ENCODE measurements around the gene KDM7A. TPM values are rescaled to one million over a fixed set of nuclear protein-coding genes. Genes with fewer than 3 reads are reported as not detected.

KDM7A gene
- total RNA-seq, 4 donors from 2014 or later: 21.9 to 84.2 (median 54.6) TPM

DNA sequence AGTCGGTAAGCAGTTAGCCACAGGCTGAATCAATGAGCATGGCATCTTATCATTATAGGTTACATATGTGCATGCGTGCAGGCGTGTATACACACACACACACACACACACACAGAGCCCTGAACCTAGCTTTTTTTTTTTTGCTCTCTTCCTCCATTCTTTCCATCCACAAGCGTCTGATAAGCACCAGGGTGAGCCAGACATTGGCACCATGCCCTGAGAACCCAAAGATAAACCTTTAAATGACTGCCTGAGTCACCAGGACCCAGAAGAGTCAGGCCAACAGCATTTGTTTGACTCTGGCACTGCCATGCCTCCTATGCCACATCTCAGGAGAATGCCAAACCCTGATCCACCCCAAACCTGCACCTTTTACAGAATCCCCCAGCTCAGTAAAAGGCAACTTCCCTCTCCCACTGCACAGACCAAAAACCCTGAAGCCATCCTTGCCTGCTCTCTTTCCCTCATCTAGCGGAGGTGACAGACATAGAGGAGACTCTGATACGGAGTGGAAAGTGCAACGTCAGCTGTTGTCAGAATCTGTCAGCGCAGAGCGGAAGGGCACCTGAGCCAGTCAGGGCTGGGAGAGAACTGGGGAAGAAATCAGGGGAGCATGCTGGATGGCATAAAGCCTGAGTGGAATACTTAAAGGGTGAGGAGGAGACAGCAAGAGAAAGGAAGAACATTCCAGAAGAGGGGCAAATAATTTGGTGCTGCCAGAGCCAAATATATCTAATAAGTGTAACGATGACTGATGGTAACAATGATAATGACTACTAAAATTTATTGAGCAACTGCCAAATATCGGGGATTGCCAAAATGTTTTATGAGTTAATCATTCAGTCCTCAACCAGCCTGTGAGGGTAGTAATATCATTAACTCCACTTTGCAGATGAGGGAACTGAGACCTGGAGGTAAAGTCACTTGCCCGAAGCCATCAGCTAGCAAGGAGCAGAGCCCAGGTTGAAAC lies 117.2 kb downstream of the KDM7A start:
- WGBS, 2 donors (ENCODE audit: low coverage in 1 of 2): 37 to 45% methylated on average over 6 to 12 of the region's 12 CpGs
- peak; percentile 89 for DNase-seq
- Histone ChIP-seq H3K4me3 (no peak overlapping the region), H3K4me1 (peaks cover 26 to 50% (median 38%) of the 10 kb centered on the region in 4 donors), H3K9me3 (no peaks in the 10 kb centered on the region), H3K27me3 (no peaks in the 10 kb centered on the region), H3K36me3 (peaks cover 0 to 5% (median 0%) of the 10 kb centered on the region in 4 donors), H3K27ac (peak overlapping the region; percentile 90 to 94 (median 90))
- in situ Hi-C loops (cut with MboI; ENCODE audit: low pct_ligation_motif_present in 1 of 4, low pct_unique_long_range_greater_than_20kb in 1 of 4, low sequenced_read_pairs in 3 of 4): loop anchor here in 1 of 4 donors (25.0 kb wide), 1 partner anchor 278 kb away; no protein-coding TSS in a partner anchor
- intact Hi-C loops (cut with DNase I; ENCODE audit: low total_unique reads): loop anchor here (5.0 kb wide), 1 partner anchor 268 kb away; no protein-coding TSS in a partner anchor
- TF ChIP-seq, protein P1, sequence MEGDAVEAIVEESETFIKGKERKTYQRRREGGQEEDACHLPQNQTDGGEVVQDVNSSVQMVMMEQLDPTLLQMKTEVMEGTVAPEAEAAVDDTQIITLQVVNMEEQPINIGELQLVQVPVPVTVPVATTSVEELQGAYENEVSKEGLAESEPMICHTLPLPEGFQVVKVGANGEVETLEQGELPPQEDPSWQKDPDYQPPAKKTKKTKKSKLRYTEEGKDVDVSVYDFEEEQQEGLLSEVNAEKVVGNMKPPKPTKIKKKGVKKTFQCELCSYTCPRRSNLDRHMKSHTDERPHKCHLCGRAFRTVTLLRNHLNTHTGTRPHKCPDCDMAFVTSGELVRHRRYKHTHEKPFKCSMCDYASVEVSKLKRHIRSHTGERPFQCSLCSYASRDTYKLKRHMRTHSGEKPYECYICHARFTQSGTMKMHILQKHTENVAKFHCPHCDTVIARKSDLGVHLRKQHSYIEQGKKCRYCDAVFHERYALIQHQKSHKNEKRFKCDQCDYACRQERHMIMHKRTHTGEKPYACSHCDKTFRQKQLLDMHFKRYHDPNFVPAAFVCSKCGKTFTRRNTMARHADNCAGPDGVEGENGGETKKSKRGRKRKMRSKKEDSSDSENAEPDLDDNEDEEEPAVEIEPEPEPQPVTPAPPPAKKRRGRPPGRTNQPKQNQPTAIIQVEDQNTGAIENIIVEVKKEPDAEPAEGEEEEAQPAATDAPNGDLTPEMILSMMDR (IDR thresholded peaks at IDR 0.05): no peak
- TF ChIP-seq POLR2AphosphoS5 (IDR thresholded peaks at IDR 0.05): peak in 1 of 3 donors; percentile 22

DNA sequence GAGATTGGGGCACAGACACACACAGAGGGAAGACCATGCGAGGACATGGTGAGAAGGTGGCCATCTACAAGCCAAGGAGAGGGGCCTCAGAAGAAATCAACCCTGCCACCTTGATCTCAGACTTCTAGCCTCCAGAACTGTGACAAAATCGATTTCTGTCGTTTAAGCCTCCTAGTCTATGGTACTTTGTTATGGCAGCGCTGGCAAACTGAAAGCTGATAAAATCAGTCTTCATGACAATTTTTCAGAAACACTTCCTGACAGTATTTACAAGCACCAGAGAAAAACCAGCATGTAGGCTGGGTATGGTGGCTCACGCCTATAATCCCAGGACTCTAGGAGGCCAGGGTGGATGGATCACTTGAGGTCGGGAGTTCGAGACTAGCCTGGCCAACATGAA lies 118.3 kb downstream of the KDM7A start:
- in situ Hi-C loops (cut with MboI; ENCODE audit: low pct_ligation_motif_present in 1 of 4, low pct_unique_long_range_greater_than_20kb in 1 of 4, low sequenced_read_pairs in 3 of 4) (loop anchor here in 1 of 4 donors (25.0 kb wide), 1 partner anchor 279 kb away; no protein-coding TSS in a partner anchor), intact Hi-C loops (cut with DNase I; ENCODE audit: low total_unique reads) (no loop called here)
- 74% methylated on average over 4 to 7 of the region's 7 CpGs for WGBS, 2 donors (ENCODE audit: low coverage in 1 of 2)
- peaks cover 24 to 49% (median 37%) of the 10 kb centered on the region in 4 donors for H3K4me1 ChIP-seq
- peak overlapping the region in 2 of 4 donors; percentile 90 to 94 for H3K27ac ChIP-seq
- H3K36me3 ChIP-seq: peaks cover 0 to 5% (median 0%) of the 10 kb centered on the region in 4 donors
- no peak overlapping the region for H3K4me3 ChIP-seq
- H3K27me3 ChIP-seq: no peaks in the 10 kb centered on the region
- TF ChIP-seq POLR2AphosphoS5 (IDR thresholded peaks at IDR 0.05) (no peak), EP300 (IDR thresholded peaks at IDR 0.05; ENCODE audit: low read depth) (no peak), POLR2A (IDR thresholded peaks at IDR 0.05) (no peak)
- TF ChIP-seq, protein P1 (IDR thresholded peaks at IDR 0.05): no peak
- no peak for DNase-seq
- H3K9me3 ChIP-seq: no peaks in the 10 kb centered on the region

DNA sequence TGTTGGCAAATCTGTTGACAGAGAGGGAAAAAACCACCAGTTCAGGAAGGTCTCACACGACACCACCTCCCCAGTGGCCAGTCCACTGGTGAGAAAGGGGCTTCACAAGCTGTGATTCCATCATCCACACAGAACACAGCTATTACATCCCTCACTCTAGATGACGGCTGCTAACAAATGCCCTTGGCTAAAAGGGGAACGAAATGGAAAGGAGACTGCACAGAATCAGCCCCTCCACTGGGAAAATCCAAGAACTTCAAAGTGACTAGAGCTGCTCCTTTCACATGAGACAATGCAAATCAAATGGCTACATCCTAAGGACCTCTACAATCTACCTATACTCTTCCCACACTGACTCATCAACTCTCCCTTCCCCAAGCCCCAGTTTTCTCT lies 119.6 kb downstream of the KDM7A start:
- H3K4me3 ChIP-seq: no peak overlapping the region
- WGBS, 2 donors (ENCODE audit: low coverage in 1 of 2): 94% methylated on average over 3 of the region's 3 CpGs; no CpG with 5 or more reads in 1 of the 2 donors
- DNase-seq: no peak
- H3K27ac ChIP-seq: no peak overlapping the region
- intact Hi-C loops (cut with DNase I; ENCODE audit: low total_unique reads): no loop called here
- peaks cover 20 to 46% (median 33%) of the 10 kb centered on the region in 4 donors for H3K4me1 ChIP-seq
- peaks cover 0 to 5% (median 0%) of the 10 kb centered on the region in 4 donors for H3K36me3 ChIP-seq
- in situ Hi-C loops (cut with MboI; ENCODE audit: low pct_ligation_motif_present in 1 of 4, low pct_unique_long_range_greater_than_20kb in 1 of 4, low sequenced_read_pairs in 3 of 4): loop anchor here in 1 of 4 donors (25.0 kb wide), 1 partner anchor 280 kb away; no protein-coding TSS in a partner anchor
- TF ChIP-seq POLR2AphosphoS5 (IDR thresholded peaks at IDR 0.05) (no peak), POLR2A (IDR thresholded peaks at IDR 0.05) (no peak), EP300 (IDR thresholded peaks at IDR 0.05; ENCODE audit: low read depth) (no peak)
- TF ChIP-seq, protein P1 (IDR thresholded peaks at IDR 0.05): no peak
- no peaks in the 10 kb centered on the region for H3K27me3 ChIP-seq
- H3K9me3 ChIP-seq: no peaks in the 10 kb centered on the region

DNA sequence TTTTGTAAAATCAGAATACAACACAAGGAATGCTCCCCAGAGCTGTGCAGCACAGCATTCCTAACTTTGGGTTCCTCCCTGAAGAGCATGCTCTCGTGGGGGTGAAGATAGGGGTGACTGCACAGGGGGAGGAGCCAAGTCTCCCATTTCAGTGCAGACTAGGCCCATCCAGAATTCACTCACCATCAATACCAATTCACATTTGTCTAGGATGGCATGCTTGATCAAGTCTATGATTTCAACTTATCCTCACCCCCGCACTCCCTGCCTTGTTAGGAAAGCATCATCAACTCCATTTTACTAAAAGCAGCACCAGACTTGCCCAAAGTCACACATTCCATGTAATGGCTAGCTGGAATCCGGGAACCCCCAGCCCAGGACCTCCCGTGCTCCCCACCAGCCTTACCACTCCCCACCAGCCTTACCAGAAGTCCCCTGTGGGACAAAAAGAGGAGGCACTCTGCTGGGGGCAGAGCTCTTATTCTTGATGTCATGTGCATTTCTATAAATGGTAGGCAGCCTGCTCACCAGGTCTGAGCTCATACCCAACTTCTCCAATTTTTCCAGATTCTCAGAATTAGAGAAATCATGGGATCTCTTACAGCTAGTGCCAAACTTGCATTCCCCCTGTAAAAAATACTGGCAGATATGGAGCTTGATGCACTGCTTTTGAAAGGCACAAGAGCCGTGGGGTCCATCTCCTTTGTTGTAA lies 120.2 kb downstream of the KDM7A start:
- intact Hi-C loops (cut with DNase I; ENCODE audit: low total_unique reads): no loop called here
- TF ChIP-seq EP300 (IDR thresholded peaks at IDR 0.05; ENCODE audit: low read depth) (no peak), POLR2AphosphoS5 (IDR thresholded peaks at IDR 0.05) (no peak), POLR2A (IDR thresholded peaks at IDR 0.05) (no peak)
- TF ChIP-seq, protein P1 (IDR thresholded peaks at IDR 0.05): no peak
- no peak overlapping the region for H3K4me3 ChIP-seq
- DNase-seq: no peak
- peaks cover 20 to 40% (median 28%) of the 10 kb centered on the region in 4 donors for H3K4me1 ChIP-seq
- WGBS, 2 donors (ENCODE audit: low coverage in 1 of 2): 83 to 92% methylated on average over 1 to 5 of the region's 5 CpGs
- in situ Hi-C loops (cut with MboI; ENCODE audit: low pct_ligation_motif_present in 1 of 4, low pct_unique_long_range_greater_than_20kb in 1 of 4, low sequenced_read_pairs in 3 of 4): loop anchor here in 1 of 4 donors (25.0 kb wide), 1 partner anchor 281 kb away; no protein-coding TSS in a partner anchor
- peaks cover 0 to 5% (median 0%) of the 10 kb centered on the region in 4 donors for H3K36me3 ChIP-seq
- H3K27me3 ChIP-seq: no peaks in the 10 kb centered on the region
- no peaks in the 10 kb centered on the region for H3K9me3 ChIP-seq
- H3K27ac ChIP-seq: no peak overlapping the region

Data from transverse colon (tissue), 4 donors.